Suprapubic skin (tissue), 4 donors: Measurements from ENCODE around the gene CD274. TPM values are rescaled to one million over a fixed set of nuclear protein-coding genes. Genes with fewer than 3 reads are reported as not detected.
"Not testable (repeated sequence)": the region's sequence is repeated elsewhere in the genome, so short reads cannot be mapped to it uniquely, and the experiment has no call there.

ENCODE experiments used
- DNase-seq, 2 donors: peaks; one replicate each; pipeline ENCODE4 v3.0.0-alpha.2; 2019; ENCODE audit warnings: low spot score in 2 of 2
- H3K27ac ChIP-seq: fragments of 200-600 bp; sonication (generic); one replicate; pipeline ENCODE4 v1.5.1; 2019
- H3K27me3 ChIP-seq: fragments of 200-600 bp; sonication (generic); one replicate; pipeline ENCODE4 v1.5.1; 2019
- H3K36me3 ChIP-seq: fragments of 200-600 bp; sonication (generic); one replicate; pipeline ENCODE4 v1.5.1; 2019
- H3K4me1 ChIP-seq: fragments of 200-600 bp; sonication (generic); one replicate; pipeline ENCODE4 v1.5.1; 2019
- H3K4me3 ChIP-seq: fragments of 200-600 bp; sonication (generic); one replicate; pipeline ENCODE4 v1.5.1; 2019; ENCODE audit warnings: mild to moderate bottlenecking
- H3K9me3 ChIP-seq: fragments of 200-600 bp; sonication (generic); one replicate; pipeline ENCODE4 v1.5.1; 2019
- EP300 ChIP-seq: sonication (generic); formaldehyde crosslinking; IDR thresholded peaks from one replicate; pipeline ENCODE4 v1.6.1; 2017; ENCODE audit warnings: antibody characterized with exemption
- POLR2A ChIP-seq, 2 donors: fragments of 450-650 bp; IDR thresholded peaks; one replicate each; pipeline ENCODE4 v1.6.1; 2017; ENCODE audit warnings: antibody characterized with exemption in 2 of 2, mild to moderate bottlenecking in 2 of 2, moderate library complexity in 2 of 2
- POLR2AphosphoS5 ChIP-seq, 3 donors: sonication (generic); formaldehyde crosslinking; IDR thresholded peaks; one replicate each; pipeline ENCODE4 v1.6.1; 2017; ENCODE audit warnings: antibody characterized with exemption in 3 of 3
- WGBS: methylation state at CpG from one replicate; pipeline ENCODE4 v1.1.5; 2018; 5-methylcytosine and 5-hydroxymethylcytosine counted together
- total RNA-seq, 4 donors: library from RNA; depleted of rRNA; stranded (reverse); fragments of >200 nt; gene quantifications; one replicate each; pipeline ENCODE4 v1.1.0, GENCODE V29; 2016
- TF ChIP-seq, protein P1 (sequence below), 2 donors: fragments of 200-600 bp in 1 of 2; fragments of 450-650 bp in 1 of 2; sonication (generic) in 1 of 2; IDR thresholded peaks; one replicate each; pipeline ENCODE4 v1.5.1; 2016 to 2019; ENCODE audit warnings: antibody characterized with exemption in 2 of 2, mild to moderate bottlenecking in 1 of 2, moderate library complexity in 1 of 2

The CD274 gene
- total RNA-seq, 4 donors from 2014 or later = 0.15 to 1.6 (median 0.64) TPM; not detected in 1

DNA sequence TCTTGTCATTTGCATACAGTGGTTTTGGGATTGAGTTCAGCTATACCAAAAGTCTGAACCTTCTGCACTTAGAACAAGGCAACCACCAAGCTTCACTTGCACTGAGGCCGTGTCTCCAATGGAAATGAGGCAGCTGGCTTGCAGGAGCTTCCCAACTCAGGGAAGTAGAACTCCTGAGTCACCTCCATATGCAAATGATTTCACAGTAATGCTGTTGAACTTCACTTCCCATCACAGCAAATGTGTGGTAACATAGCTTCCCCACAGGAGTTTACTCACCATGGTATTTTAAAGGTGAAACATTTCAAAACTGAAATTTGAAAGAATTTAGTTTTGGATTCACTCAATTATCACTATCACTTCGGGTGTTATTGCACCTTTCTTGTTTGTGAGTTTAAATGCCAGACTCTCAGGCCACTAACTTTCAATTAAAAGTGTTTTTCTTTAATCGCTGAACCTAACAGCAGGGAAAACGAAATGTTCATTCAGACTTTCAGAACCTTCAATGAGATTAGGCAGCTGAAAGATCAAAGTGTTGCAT is 9.0 kb downstream of the CD274 start:
- Histone ChIP-seq H3K27ac (no peak overlapping the region), H3K4me3 (no peak overlapping the region), H3K4me1 (no peaks in the 10 kb centered on the region), H3K27me3 (no peaks in the 10 kb centered on the region), H3K36me3 (peaks cover 2% of the 10 kb centered on the region), H3K9me3 (no peaks in the 10 kb centered on the region)
- WGBS = 85% methylated on average over 4 of the region's 4 CpGs
- no peak for DNase-seq
- TF ChIP-seq, protein P1, sequence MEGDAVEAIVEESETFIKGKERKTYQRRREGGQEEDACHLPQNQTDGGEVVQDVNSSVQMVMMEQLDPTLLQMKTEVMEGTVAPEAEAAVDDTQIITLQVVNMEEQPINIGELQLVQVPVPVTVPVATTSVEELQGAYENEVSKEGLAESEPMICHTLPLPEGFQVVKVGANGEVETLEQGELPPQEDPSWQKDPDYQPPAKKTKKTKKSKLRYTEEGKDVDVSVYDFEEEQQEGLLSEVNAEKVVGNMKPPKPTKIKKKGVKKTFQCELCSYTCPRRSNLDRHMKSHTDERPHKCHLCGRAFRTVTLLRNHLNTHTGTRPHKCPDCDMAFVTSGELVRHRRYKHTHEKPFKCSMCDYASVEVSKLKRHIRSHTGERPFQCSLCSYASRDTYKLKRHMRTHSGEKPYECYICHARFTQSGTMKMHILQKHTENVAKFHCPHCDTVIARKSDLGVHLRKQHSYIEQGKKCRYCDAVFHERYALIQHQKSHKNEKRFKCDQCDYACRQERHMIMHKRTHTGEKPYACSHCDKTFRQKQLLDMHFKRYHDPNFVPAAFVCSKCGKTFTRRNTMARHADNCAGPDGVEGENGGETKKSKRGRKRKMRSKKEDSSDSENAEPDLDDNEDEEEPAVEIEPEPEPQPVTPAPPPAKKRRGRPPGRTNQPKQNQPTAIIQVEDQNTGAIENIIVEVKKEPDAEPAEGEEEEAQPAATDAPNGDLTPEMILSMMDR (IDR thresholded peaks at IDR 0.05) = no peak
- no peak for TF ChIP-seq POLR2A (IDR thresholded peaks at IDR 0.05)
- no peak for TF ChIP-seq EP300
- no peak for TF ChIP-seq POLR2AphosphoS5 (IDR thresholded peaks at IDR 0.05)

GRCh38 chr9:5460157-5460556 is 9.8 kb downstream of the CD274 start:
- Histone ChIP-seq H3K4me1 (no peaks in the 10 kb centered on the region), H3K27me3 (no peaks in the 10 kb centered on the region), H3K36me3 (peaks cover 2% of the 10 kb centered on the region), H3K9me3 (no peaks in the 10 kb centered on the region), H3K27ac (no peak overlapping the region), H3K4me3 (no peak overlapping the region)
- WGBS = 85% methylated on average over 1 of the region's 1 CpG
- DNase-seq = no peak
- TF ChIP-seq EP300 (no peak), POLR2A (IDR thresholded peaks at IDR 0.05) (no peak), POLR2AphosphoS5 (IDR thresholded peaks at IDR 0.05) (no peak)
- TF ChIP-seq, protein P1 (IDR thresholded peaks at IDR 0.05) = no peak

GRCh38 chr9:5464831-5465330 is 14.5 kb downstream of the CD274 start:
- not testable (repeated sequence) for H3K27me3 ChIP-seq, H3K36me3 ChIP-seq, H3K4me3 ChIP-seq, H3K27ac ChIP-seq, DNase-seq, H3K4me1 ChIP-seq, H3K9me3 ChIP-seq
- 88% methylated on average over 4 of the region's 4 CpGs for WGBS

DNA sequence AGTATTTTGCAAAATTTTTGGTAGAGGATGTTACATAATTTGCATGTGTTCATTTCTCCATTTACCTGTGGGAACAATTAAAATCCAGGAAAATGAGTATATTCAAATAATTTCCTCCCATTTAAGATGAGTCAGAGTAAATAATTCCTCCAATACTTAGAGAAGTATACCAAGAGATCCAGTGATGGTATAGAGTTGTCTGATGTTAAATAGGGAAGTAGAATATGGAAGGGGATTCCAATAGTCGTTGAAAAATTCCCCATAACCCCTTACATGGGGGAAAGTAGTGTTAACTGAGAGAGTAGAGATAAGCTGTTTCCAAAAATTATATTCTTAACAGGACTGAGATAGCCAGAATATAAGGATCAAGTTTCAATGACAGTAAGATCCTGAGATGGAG is 15.7 kb downstream of the CD274 start:
- H3K4me3 ChIP-seq = no peak overlapping the region
- H3K4me1 ChIP-seq = no peaks in the 10 kb centered on the region
- TF ChIP-seq EP300 = no peak
- TF ChIP-seq POLR2AphosphoS5 (IDR thresholded peaks at IDR 0.05) = no peak
- TF ChIP-seq, protein P1 (IDR thresholded peaks at IDR 0.05) = no peak
- no peak for TF ChIP-seq POLR2A (IDR thresholded peaks at IDR 0.05)
- DNase-seq = no peak
- no peaks in the 10 kb centered on the region for H3K36me3 ChIP-seq
- H3K27ac ChIP-seq = no peak overlapping the region
- H3K9me3 ChIP-seq = no peaks in the 10 kb centered on the region
- WGBS = 89% methylated on average over 1 of the region's 1 CpG
- no peaks in the 10 kb centered on the region for H3K27me3 ChIP-seq

- DNase-seq = no peak
- WGBS = 81% methylated on average over 2 of the region's 2 CpGs
- no peaks in the 10 kb centered on the region for H3K27me3 ChIP-seq
- no peak overlapping the region for H3K4me3 ChIP-seq
- H3K36me3 ChIP-seq = no peaks in the 10 kb centered on the region
- TF ChIP-seq EP300 = no peak
- TF ChIP-seq, protein P1 (IDR thresholded peaks at IDR 0.05) = no peak
- no peak for TF ChIP-seq POLR2A (IDR thresholded peaks at IDR 0.05)
- no peak for TF ChIP-seq POLR2AphosphoS5 (IDR thresholded peaks at IDR 0.05)
- H3K27ac ChIP-seq = no peak overlapping the region
- H3K9me3 ChIP-seq = no peaks in the 10 kb centered on the region
- no peaks in the 10 kb centered on the region for H3K4me1 ChIP-seq
These were observed 16.4 kb downstream of the CD274 start for GRCh38 chr9:5466766-5467165.

DNA sequence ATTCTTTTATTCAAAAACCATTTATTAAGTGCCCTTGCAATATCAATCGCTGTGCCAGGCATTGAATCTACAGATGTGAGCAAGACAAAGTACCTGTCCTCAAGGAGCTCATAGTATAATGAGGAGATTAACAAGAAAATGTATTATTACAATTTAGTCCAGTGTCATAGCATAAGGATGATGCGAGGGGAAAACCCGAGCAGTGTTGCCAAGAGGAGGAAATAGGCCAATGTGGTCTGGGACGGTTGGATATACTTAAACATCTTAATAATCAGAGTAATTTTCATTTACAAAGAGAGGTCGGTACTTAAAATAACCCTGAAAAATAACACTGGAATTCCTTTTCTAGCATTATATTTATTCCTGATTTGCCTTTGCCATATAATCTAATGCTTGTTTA is 18.5 kb downstream of the CD274 start:
- H3K9me3 ChIP-seq = no peaks in the 10 kb centered on the region
- 63% methylated on average over 5 of the region's 5 CpGs for WGBS
- H3K36me3 ChIP-seq = no peaks in the 10 kb centered on the region
- DNase-seq = no peak
- H3K4me3 ChIP-seq = no peak overlapping the region
- H3K27ac ChIP-seq = no peak overlapping the region
- TF ChIP-seq POLR2AphosphoS5 (IDR thresholded peaks at IDR 0.05) (no peak), POLR2A (IDR thresholded peaks at IDR 0.05) (no peak), EP300 (no peak)
- TF ChIP-seq, protein P1 (IDR thresholded peaks at IDR 0.05) = no peak
- no peaks in the 10 kb centered on the region for H3K27me3 ChIP-seq
- H3K4me1 ChIP-seq = no peaks in the 10 kb centered on the region
